Panc1 (cell line): ENCODE measurements around the gene EFR3B. TPM values are rescaled to one million over a fixed set of nuclear protein-coding genes. Genes with fewer than 3 reads are reported as not detected.

Experiments
- ATAC-seq: fragments of 200-7000 bp; cut with Tn5 transposase; 2 replicates; pipeline ENCODE4 v1.9.1; 2020; ENCODE audit warnings: mild to moderate bottlenecking, moderate library complexity
- BruUV-seq: library from RNA; stranded (reverse); fragments of 400-500 nt; replicated peaks from 2 replicates; lab custom pipeline; 2021; lab: Mats Ljungman, UMichigan
- CTCF ChIA-PET: fragments of 300-600 bp; sonication (Branson Sonifier 250); formaldehyde crosslinking; loops from one replicate; lab custom pipeline; 2022; ENCODE audit warnings: antibody characterized with exemption; lab: Charles Lee
- POLR2A ChIA-PET: fragments of 300-600 bp; sonication (Branson Sonifier 250); formaldehyde crosslinking; loops from one replicate; lab custom pipeline; 2022; ENCODE audit warnings: antibody characterized with exemption; lab: Charles Lee
- DNase-seq: peaks from one replicate; pipeline ENCODE4 v3.0.0-alpha.2; 2010; ENCODE audit warnings: low read depth, low spot score
- H3K27ac ChIP-seq: 2 replicates; pipeline ENCODE4 v1.5.1; 2011; ENCODE audit warnings: mild to moderate bottlenecking, low read length, inconsistent platforms
- H3K27me3 ChIP-seq: fragments of 200-500 bp; sonication (Bioruptor generic); 2 replicates; pipeline ENCODE4 v1.6.0; 2014; ENCODE audit warnings: low read length, inconsistent platforms; ENCODE audit not compliant: control insufficient read depth, insufficient read depth
- H3K36me3 ChIP-seq: fragments of 200-500 bp; sonication (Bioruptor generic); 2 replicates; pipeline ENCODE4 v1.5.1; 2014; ENCODE audit warnings: inconsistent platforms, mild to moderate bottlenecking, low read length, moderate library complexity; ENCODE audit not compliant: control insufficient read depth, insufficient read depth
- H3K4me1 ChIP-seq: 2 replicates; pipeline ENCODE4 v1.5.1; 2011; ENCODE audit warnings: inconsistent platforms, mild to moderate bottlenecking, low read length, moderate library complexity; ENCODE audit not compliant: control insufficient read depth, insufficient read depth
- H3K4me3 ChIP-seq, 2 experiments: 2 replicates each; pipeline ENCODE4 v1.5.1; 2011 to 2012; ENCODE audit warnings: low read depth in 2 of 2, low read length in 2 of 2, mild to moderate bottlenecking in 2 of 2, inconsistent platforms in 1 of 2, moderate library complexity in 1 of 2
- H3K9me3 ChIP-seq: fragments of 200-500 bp; sonication (Bioruptor generic); 2 replicates; pipeline ENCODE4 v1.5.1; 2014; ENCODE audit warnings: low read depth, mild to moderate bottlenecking, inconsistent platforms, low read length, moderate library complexity; ENCODE audit not compliant: control insufficient read depth, insufficient read depth
- POLR2AphosphoS5 ChIP-seq: IDR thresholded peaks from 2 replicates; pipeline ENCODE4 v1.6.1; 2012; ENCODE audit warnings: mild to moderate bottlenecking, low read depth, low read length, moderate library complexity
- SIN3A ChIP-seq: IDR thresholded peaks from 2 replicates; pipeline ENCODE4 v1.6.1; 2012; ENCODE audit warnings: low read depth, mild to moderate bottlenecking, low read length, moderate library complexity, borderline replicate concordance; ENCODE audit not compliant: insufficient read depth
- TCF7L2 ChIP-seq: IDR thresholded peaks from 2 replicates; pipeline ENCODE4 v1.6.1; 2011; ENCODE audit warnings: mild to moderate bottlenecking, low read depth, low read length, inconsistent platforms
- in situ Hi-C: cut with HindIII; loops from 2 replicates; pipeline ENCODE4 v1.10.0; 2016; ENCODE audit warnings: low sequenced_read_pairs, low pct_unique_long_range_greater_than_20kb
- intact Hi-C: fragments of 100-400 bp; cut with micrococcal nuclease; formaldehyde crosslinking; loops from one replicate; pipeline ENCODE4 v1.10.0; 2022; ENCODE audit not compliant: unreplicated experiment
- total RNA-seq: library from RNA; stranded (reverse); gene quantifications from one replicate; pipeline ENCODE4 v1.2.1, GENCODE V29; 2021; ENCODE audit not compliant: unreplicated experiment
- TF ChIP-seq, protein P1 (sequence below): fragments of 450-650 bp; IDR thresholded peaks from 2 replicates; pipeline ENCODE4 v1.5.1; 2017; ENCODE audit warnings: mild to moderate bottlenecking
- TF ChIP-seq, protein P2 (sequence below), 2 experiments: IDR thresholded peaks; 2 replicates each; pipeline ENCODE4 v1.6.1; 2011 to 2012; ENCODE audit warnings: low read depth in 2 of 2, control low read depth in 1 of 2, low read length in 1 of 2, mild to moderate bottlenecking in 1 of 2, moderate library complexity in 1 of 2; ENCODE audit not compliant: insufficient read depth in 1 of 2

The EFR3B gene
- total RNA-seq, 1 experiment from 2014 or later, result 8.9 TPM

DNA sequence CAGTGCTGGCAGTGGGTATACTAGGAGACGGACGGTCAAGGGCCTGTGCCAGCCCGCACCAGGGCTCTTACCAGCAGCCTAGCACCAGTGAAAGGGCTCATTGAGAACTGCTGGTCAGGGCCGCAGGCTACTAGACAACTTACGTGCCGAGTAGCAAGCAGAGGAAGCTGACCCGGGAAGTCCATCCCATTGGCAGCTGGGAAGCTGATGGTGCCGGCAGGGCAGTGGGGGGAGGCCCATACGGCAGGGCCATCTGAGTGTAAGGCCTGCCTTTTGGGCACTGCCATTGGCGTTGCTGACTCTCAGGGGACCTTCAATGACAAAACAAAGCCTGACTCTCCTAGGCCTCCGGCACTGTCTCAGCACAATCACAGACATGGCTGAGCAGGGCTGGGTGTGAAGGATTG is 20.6 kb downstream of the EFR3B start:
- ChIA-PET CTCF (no interaction called here), POLR2A (no interaction called here)
- no peak for DNase-seq
- ATAC-seq, result peak; percentile 78
- BruUV-seq, result no TSS peak
- TF ChIP-seq TCF7L2 (no peak), SIN3A (no peak), POLR2AphosphoS5 (no peak)
- TF ChIP-seq, protein P1, sequence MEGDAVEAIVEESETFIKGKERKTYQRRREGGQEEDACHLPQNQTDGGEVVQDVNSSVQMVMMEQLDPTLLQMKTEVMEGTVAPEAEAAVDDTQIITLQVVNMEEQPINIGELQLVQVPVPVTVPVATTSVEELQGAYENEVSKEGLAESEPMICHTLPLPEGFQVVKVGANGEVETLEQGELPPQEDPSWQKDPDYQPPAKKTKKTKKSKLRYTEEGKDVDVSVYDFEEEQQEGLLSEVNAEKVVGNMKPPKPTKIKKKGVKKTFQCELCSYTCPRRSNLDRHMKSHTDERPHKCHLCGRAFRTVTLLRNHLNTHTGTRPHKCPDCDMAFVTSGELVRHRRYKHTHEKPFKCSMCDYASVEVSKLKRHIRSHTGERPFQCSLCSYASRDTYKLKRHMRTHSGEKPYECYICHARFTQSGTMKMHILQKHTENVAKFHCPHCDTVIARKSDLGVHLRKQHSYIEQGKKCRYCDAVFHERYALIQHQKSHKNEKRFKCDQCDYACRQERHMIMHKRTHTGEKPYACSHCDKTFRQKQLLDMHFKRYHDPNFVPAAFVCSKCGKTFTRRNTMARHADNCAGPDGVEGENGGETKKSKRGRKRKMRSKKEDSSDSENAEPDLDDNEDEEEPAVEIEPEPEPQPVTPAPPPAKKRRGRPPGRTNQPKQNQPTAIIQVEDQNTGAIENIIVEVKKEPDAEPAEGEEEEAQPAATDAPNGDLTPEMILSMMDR, result no peak
- TF ChIP-seq, protein P2, sequence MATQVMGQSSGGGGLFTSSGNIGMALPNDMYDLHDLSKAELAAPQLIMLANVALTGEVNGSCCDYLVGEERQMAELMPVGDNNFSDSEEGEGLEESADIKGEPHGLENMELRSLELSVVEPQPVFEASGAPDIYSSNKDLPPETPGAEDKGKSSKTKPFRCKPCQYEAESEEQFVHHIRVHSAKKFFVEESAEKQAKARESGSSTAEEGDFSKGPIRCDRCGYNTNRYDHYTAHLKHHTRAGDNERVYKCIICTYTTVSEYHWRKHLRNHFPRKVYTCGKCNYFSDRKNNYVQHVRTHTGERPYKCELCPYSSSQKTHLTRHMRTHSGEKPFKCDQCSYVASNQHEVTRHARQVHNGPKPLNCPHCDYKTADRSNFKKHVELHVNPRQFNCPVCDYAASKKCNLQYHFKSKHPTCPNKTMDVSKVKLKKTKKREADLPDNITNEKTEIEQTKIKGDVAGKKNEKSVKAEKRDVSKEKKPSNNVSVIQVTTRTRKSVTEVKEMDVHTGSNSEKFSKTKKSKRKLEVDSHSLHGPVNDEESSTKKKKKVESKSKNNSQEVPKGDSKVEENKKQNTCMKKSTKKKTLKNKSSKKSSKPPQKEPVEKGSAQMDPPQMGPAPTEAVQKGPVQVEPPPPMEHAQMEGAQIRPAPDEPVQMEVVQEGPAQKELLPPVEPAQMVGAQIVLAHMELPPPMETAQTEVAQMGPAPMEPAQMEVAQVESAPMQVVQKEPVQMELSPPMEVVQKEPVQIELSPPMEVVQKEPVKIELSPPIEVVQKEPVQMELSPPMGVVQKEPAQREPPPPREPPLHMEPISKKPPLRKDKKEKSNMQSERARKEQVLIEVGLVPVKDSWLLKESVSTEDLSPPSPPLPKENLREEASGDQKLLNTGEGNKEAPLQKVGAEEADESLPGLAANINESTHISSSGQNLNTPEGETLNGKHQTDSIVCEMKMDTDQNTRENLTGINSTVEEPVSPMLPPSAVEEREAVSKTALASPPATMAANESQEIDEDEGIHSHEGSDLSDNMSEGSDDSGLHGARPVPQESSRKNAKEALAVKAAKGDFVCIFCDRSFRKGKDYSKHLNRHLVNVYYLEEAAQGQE (IDR thresholded peaks at IDR 0.05; ENCODE audit: insufficient read depth in 1 of 2, low read depth in 2 of 2, low read length in 1 of 2), result no peak
- intact Hi-C loops, result no loop called here
- H3K27ac ChIP-seq, result no peak overlapping the region
- peaks cover 11% of the 10 kb centered on the region; the same call in 1 of the 2 replicates for H3K4me1 ChIP-seq
- no peaks in the 10 kb centered on the region; the same call in 1 of the 2 replicates for H3K9me3 ChIP-seq
- no peaks in the 10 kb centered on the region for H3K27me3 ChIP-seq
- H3K36me3 ChIP-seq, result no peaks in the 10 kb centered on the region
- no peak overlapping the region for H3K4me3 ChIP-seq
- in situ Hi-C loops, result no loop called here

DNA sequence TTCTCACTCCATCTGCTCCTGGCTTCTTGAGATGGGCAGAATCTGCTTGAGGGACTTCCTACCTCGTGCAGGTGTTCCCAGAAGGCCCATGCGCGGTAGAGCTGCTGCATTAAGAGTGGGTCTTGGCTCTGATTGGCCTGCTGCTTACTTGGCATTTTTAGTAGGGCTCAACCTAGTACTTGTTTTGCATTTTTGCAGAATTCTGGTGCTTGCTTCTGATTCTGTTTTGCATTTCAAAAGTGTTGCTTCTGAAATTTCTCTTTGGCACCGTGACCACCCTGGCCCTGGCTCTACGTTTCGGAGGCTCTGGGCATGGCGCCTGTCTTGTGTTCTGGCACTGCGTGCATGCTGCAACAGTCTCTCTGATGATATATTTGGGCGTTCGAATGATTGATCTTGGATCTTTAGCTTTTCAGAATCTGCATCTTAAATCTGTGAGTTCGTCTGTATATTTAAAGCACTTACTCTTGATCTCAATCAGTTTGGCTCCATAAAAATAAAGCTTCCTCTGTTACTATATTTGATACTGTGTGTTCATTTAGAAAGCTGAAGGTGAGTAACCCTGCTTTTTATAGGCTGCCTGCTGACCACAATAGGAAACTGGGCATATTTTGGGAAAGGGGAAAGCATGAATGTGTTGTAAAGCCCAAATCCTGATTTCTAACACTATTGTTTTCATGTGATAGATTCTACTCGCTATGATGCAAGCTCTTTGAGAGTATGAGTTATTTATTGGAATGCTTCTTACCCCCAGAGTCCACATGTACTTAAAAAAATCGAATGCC is 22.2 kb downstream of the EFR3B start:
- Histone ChIP-seq H3K4me1 (peaks cover 11% of the 10 kb centered on the region; the same call in 1 of the 2 replicates), H3K4me3 (no peak overlapping the region), H3K36me3 (no peaks in the 10 kb centered on the region), H3K27ac (no peak overlapping the region), H3K27me3 (no peaks in the 10 kb centered on the region), H3K9me3 (no peaks in the 10 kb centered on the region; the same call in 1 of the 2 replicates)
- POLR2A ChIA-PET, result no interaction called here
- in situ Hi-C loops (no loop called here), intact Hi-C loops (no loop called here)
- no peak for TF ChIP-seq TCF7L2
- TF ChIP-seq, protein P2 (IDR thresholded peaks at IDR 0.05; ENCODE audit: insufficient read depth in 1 of 2, low read depth in 2 of 2, low read length in 1 of 2), result no peak
- TF ChIP-seq, protein P1, result no peak
- TF ChIP-seq POLR2AphosphoS5, result no peak
- TF ChIP-seq SIN3A, result no peak
- no peak for ATAC-seq
- no peak for DNase-seq
- BruUV-seq, result no TSS peak
- CTCF ChIA-PET, result no interaction called here
